Measurements from ENCODE around the gene SCN9A. TPM values are rescaled to one million over a fixed set of nuclear protein-coding genes. Genes with fewer than 3 reads are reported as not detected.
"Not testable (repeated sequence)": the region's sequence is repeated elsewhere in the genome, so short reads cannot be mapped to it uniquely, and the experiment has no call there.

The SCN9A gene
- polyA plus RNA-seq (2013, experiment 1 of 2; ENCODE audit: insufficient read length), result 18.9 TPM
- 16.6 TPM for polyA plus RNA-seq (2013, experiment 2 of 2; ENCODE audit: insufficient read length)

DNA sequence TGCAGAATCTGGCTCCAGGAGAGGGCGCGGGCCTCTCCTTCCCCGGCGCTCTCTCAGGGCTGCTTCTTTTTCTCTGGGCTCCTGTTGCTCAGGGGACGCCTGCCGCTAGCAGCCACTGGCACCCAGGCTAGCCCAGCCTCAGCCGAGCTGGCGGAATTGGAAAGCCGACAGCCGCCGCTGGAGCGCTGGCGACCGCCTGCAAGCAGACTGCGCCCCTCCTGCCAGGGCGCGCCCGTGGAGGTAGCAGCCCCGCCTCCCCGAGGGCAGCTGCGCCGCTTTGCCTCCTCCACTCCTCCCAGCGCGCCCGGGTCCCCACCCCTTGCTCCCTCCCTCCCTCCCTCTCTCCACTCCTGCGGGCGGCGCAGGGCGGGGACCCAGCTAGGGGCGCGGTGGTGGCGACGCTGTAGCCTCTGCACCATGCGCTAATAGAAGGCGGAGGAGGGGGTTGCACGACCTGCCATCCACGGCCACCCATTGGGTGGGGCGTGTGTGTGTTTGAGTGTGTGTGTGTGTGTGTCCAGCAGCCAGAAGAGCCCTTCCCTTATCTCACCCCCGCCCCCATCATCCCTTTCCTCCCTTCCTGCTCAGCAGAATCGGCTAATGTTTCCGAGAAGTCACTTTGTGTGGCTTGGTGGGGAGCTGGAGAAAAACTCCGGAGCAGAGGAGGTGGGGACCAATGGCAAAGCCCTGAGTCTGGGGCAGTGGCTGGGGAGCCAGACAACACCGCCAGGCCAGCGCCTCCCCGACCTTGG lies at the start of gene SCN9A:
TSS of gene SCN9A (minus strand) at position 209 of the 752 bp plus-strand sequence. CDS start 64,188 bp downstream, outside the sequence.
- DNase-seq, result peak; percentile 71

DNA sequence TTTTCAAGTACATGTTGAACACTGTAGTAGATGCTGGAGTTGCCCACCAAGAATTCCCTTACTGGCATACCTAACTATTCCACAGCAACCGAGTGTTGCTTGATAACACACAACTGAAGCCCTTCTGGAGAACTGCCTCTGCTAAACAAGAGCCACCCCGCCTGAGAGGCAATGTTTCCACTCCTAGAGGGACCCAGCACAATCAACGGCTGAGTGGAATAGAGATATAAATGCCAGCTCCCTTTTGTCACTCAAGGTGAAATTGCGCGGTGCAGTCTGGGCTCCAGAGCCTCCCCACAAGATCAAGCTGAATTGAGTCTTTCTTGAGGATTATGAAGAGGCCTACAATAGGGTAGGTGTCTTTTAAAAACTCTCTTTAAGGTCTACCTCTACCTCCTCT lies 49.1 kb upstream of the SCN9A start:
- DNase-seq, result no peak

DNA sequence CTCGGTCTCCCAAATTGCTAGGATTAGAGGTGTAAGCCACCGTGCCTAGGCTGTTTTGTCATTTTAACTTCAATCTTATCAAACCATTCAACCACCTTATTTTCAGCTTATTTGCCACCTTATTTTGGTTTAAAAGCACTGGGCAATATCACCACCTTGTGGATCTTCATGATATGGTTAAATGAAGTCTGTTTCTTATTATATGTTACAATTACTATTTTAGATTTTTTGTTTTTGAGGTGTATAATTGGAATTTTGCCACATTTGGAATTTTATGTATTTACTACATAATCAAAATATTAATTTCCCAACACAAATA lies 43.8 kb upstream of the SCN9A start:
- peak; percentile 59 for DNase-seq

DNA sequence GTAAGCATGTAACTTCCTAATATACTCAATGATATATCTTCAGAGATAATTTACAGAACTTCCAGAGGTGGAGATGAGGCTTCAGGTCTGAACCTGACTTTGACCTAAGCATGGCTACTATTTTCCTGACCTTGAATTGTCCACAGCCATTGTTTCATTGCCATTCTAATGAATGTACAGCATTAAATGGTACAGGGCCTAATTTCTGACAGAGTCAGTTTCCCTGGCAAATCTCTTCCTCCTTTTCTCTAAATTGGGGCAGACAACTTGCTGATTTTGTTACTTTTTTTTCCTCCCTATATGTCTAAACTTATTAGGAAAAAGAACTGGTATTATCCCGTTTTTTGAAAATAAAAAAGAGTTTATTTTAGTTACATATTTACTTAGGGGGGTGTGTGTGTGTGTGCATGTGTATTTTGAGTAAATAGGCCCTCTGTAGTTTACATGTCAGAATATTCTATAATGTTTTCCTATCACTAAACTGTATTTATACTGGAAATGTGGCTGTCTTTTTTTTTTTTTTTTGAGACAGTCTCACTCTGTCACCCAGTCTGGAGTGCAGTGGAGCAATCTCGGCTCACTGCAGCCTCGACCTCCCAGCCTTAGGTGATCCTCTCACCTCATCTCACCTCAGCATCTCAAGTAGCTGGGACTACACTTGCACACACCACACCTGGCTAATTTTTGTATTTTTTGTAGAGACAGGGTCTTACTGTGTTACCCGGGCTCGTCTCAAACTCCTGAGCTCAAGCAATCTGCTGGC lies 43.3 kb upstream of the SCN9A start:
- DNase-seq, result no peak

DNA sequence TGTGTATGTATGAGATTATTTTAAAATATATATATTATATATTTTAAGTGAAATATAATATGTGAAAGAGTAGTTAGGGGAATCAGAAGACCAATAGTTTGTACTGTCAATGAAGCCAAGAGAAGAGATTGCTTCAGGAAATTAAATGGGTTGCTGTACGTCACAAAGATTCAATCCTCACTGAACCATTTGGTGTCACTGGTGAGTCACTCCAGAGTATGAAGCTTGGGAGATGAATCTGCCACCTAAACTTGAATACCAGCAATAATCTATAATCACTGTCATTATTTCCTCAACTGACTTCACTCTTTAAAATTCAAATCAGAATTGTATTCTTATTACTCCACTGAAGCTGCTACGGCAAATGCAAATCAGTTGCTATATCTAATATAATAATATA lies 41.9 kb upstream of the SCN9A start:
- peak; percentile 62 for DNase-seq

DNA sequence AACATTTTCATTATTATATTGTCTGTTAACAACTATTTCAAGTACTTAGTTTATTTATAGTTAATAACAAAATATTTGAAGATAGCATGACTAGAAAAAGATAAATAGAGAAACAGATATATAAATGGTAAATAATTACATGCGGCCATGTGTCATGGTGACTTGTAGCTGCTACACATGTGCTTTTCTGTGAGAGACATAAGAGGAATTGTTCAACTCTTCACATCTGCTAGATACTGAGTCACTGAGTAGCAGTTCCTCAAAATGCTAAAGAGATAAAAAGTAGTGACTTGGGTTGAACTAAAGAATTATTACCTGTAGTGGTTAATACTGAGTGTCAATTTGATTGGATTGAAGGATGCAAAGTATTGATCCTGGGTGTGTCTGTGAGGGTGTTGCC lies 37.5 kb upstream of the SCN9A start:
- DNase-seq, result peak; percentile 20

DNA sequence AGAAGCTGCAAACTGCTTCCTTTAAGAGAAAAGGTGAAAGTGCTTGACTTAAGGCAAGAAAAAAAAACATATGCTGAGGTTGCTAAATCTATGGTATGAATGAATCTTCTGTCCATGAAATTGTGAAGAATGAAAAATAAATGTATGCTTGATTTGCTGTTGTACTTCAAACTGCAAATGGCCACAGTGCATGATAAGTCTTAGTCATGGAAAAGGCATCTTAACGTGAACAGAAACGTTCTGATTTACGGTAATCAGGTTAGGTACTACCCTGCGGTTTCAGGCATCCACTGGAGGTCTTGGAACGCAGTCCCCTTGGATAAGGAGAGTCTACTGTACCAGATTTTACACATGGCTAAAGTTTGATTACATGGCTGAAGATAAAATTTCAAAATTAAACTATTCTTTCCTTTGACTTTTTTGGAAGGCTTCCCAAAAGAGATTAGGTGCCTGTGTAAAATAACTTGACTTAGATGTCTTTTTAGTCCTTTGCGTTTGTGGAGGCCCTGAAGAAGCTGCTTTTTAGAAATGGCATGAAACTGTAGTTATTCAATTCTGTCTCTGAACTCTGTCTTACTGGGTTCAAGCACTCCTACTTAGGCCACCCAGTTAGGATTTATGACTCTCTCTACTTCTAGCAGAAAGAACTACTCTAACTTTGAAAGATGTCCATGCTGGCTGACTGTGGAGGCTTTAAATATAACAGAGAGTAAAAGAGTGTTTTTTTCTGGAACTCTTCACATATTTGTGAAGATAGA lies 35.9 kb upstream of the SCN9A start:
- DNase-seq, result peak; percentile 89

DNA sequence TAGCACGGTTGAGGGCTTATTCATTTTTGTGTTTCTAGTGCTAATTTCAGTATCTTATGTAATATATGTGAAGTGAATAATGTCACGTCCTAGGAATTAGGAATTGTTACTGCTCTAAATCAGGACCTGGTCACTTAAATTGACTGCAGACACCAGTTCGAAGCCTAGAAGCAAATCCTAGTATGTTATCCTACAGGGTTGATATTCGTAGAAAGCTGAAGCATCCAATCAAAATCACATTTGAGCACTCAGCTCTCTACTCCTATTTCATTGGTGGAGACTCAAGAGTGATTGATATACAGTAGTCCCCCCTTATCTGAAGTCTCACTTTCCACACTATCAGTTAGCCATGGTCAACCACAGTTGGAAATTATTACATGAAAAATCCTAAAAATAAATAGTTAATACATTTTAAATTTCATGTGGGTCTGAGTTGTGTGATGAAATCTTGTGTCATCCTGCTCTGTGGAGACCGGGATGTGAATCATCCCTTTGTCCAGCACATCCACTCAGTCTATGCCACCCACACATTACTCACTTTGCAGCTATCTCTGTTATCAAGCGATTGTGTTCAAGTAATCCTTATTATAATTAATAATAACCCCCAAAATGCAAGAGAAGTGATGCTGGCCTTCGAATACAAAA lies 35.2 kb upstream of the SCN9A start:
- DNase-seq, result peak; percentile 95

DNA sequence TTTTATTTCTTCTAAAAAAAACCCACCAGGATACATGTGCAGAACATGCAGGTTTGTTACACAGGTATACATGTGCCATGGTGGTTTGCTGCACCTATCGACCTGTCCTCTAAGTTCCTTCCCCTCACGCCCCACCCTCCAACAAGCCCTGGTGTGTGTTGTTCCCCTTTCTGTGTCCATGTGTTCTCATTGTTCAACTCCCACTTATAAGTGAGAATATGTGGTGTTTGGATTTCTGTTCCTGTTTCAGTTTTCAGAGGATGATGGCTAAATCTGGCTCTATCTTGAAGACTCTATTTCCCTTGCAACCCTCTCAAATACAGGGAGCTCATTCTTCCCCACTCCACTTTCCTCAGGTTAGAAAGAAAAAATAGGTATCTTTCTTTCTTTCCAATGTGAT lies 32.0 kb upstream of the SCN9A start:
- not testable (repeated sequence) for DNase-seq

DNA sequence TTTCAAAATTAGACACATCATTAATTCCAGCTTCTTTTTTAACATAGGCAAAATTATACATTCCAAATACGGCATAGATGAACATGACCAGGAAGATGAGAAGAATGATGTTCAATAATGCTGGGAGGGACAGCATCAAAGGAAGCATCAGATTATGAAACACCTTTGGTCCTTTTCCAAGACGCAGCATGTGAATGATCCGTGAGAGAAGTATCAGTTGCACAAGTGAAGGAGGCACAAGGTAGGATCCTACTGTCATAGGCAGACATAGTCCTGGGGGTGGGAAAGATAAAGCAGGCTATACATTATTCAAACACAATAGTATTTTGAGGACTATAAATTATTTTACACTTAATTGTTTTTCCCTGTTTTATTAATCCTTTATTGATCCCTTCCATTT lies 30.6 kb upstream of the SCN9A start:
- DNase-seq, result no peak

DNA sequence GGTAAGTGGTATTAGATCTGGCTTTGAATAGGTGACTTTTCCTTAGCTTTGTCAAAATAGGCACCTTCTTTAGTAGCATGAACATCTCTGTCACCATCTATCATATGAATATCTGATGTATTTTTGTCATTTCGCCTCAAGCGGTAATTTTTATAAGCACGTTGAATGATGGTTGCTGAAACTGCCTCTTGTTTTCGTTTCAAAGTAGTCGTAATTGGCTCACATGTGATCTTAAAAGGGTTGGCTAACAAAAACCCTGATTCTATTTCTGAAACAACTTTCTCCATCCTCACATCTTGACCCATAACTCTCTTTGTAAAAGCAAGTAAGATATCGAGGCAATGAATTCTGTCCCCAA lies 29.8 kb upstream of the SCN9A start:
- DNase-seq, result no peak

DNA sequence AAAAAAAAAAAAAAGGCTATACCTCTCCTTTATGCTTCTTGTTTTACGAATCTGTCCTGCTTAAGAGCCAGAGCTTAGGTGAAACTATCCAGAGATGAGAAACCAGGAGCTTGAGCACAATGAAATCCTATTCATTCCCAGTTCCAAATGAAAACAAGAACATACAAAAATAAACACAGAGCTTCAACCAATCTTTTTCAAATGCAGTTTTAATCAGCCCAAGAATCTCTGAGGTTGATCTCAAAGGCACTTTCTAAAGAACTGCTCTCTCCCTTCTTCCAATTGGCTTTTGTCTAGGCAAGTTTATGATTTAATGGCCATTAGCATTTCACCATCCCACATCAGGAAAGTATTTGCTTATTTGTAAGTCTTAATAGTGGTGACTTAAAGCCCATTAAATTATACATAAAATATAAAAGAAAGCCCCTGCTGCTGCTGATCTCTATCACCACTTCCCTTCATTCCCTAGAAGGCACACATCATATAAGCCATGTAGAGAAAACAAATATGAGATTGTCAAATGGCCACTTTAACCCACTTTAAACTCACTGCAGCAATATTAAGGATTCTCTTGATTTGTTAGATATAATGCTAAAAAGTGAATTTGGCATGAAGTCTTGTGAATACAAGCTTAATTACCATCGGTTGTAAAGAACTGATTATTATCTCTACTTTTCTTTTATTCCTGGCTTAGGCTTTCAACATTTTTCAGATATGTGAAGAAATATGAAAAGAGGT lies 29.3 kb upstream of the SCN9A start:
- DNase-seq, result no peak

DNA sequence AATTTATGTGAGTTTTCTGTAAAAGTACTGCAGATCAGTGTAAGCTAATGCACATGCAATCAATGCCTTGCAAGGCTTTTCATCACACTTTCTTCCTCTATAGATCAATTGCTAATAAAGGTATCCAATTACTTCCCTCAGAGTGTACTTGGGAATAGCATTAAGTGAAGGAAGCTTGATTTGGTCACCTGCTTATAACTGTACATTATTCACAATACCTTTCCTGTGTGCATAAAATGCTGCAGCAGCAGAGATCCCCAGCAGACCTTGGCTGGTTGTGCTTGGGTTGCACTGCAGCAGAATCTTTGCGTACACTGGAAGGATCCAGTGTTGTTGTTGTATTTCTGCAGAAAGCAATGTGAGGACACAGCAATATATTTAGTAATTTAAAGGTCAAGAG lies 18.5 kb upstream of the SCN9A start:
- no peak for DNase-seq

DNA sequence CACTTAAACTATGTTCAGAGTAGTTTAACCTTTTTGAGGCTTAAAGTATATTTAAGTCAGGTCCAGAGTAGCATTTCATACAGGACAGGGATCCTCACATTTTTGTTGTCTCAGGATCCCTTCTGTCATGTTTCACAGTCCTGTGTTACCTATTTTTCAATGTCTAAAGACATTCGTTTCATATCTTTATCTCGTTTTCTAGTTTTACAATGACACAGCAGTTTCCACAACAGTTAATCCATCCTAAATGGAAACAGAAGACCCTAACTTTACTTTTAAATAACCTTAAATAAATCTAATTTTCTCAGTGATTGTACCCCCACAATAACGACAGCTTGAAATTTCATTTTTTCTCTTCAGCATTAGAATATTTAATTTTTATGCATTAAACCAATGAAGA lies 17.3 kb upstream of the SCN9A start:
- no peak for DNase-seq

DNA sequence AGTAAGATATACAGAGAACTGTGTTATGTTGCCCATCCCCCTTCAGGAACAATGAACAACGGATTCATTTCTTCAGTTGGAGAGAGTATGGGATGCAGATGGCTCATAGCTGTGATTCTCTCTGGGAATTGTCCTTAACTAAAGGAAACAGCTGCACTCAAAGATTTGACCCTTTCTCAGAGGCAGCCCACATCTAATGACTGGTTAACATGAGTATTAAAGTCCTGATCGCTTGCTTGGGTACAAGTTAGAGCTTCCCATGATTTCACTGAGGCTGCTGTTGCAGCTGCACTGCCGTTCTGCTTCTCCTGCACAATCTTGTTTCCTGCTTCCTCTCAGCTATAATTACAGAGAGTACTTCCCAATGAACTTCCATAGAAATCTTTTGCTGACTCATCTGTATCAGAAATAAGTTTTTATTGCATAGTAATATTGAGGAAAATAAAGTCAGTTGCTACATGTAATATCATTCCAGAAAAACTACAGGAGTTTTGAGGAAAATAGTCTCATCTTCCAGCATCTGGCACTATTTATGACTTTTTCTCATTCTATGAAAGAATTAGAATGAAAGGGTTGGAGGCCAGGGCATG lies 12.8 kb upstream of the SCN9A start:
- no peak for DNase-seq

DNA sequence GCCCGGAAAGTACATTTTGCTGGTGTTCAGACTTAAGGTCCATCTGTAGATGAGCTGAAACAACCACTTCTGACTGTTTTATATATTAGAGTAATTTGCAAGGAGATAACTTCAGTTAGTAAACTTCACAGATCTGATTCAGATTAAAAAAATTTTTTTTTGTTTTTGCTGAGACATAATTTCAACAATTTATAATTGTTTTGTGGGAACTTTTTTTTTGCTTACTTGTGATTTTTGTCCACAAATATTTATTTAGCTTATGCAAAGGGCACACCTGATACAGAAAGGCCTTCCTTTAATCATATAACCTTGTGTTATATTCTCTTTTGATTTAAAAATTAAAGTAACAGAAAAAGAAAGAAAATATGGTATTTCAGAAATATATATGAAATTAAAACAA lies 9.6 kb upstream of the SCN9A start:
- DNase-seq, result no peak

DNA sequence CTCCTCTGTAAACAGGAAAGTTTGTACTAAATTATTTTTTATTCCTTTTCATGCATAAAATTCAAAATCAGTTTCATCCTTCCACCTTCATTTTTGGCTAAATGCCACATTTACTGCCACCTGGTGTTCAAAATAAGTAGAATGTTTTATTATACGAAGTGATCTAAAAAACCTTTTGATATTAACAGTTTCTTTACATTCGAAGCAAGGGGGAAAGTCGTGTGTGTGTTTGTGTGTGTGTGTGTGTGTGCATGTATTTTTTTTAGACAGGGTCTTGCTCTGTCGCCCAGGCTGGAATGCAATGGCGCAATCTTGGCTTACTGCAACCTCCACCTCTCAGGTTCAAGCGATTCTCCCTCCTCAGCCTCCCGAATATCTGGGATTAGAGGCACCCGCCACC lies 9.0 kb upstream of the SCN9A start:
- DNase-seq, result peak; percentile 37

DNA sequence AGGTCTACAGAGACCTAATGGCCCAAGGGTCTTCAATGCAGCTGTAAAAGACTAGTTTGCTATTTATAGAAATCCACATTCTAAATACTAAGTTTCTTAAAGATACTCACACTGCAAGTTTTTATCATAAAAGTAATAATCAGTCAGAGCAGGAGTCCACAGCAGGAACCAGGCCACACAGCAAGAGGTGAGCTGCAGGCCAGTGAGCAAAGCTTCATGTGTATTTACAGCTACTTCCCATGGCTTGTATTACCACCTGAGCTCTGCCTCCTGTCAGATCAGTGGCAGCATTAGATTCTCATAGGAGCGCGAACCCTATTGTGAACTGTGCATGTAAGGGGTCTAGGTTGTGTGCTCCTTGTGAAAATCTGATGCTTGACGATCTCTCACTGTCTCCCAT lies 6.7 kb upstream of the SCN9A start:
- no peak for DNase-seq

DNA sequence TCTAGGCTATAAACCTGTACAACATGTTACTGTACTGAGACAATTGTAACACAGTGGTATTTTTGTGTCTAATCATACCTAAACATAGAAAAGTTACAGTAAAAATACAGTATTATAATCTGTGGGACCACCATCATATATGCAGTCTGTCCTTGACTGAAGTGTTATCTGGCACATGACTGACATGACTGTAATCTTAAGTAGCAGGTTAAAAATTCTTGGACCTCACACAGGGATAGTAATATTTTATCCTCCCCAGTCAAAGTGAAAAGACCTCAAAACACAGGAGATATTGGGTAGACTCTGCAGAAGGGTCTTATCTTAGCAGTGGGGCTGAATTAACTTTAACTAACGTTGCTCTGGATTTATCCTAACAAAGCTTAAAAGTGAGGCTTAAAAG lies 4.9 kb upstream of the SCN9A start:
- DNase-seq, result no peak

DNA sequence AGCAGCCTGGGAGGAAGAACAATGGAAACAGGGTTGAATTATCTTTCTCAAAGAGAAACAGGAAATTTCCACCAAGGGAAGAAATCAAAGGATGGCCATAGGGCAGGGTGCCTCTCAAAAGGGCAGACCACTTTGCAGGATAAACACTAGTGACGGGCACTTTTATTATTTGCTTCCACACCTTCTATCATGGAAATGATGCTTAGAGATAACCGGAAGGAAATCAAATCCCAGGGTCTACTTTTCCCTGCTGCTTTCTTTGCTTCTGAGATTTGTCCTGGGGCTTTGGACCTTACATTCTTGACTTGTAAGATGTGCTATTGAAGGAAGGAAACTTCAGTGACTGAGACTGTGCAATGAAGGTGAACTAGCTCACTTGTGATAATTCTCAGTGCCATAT lies 1.1 kb upstream of the SCN9A start:
- DNase-seq, result no peak

DNA sequence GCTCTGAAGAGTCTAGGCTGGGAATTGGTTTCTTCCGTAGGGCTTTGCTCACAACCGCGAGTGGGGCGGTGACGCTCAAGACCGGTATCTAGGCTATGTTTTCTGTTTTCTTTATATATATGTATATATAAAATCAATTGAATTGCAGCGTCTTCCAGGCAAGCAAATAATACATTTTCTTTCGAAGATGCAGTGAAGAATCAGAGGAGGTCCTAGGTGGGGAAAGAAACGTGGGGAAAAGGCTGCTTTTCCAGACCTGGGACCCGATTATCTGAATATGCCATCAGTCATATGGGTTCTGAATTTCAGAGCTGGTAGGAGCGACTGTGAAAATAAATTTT lies 714 bp upstream of the SCN9A start:
- no peak for DNase-seq

DNA sequence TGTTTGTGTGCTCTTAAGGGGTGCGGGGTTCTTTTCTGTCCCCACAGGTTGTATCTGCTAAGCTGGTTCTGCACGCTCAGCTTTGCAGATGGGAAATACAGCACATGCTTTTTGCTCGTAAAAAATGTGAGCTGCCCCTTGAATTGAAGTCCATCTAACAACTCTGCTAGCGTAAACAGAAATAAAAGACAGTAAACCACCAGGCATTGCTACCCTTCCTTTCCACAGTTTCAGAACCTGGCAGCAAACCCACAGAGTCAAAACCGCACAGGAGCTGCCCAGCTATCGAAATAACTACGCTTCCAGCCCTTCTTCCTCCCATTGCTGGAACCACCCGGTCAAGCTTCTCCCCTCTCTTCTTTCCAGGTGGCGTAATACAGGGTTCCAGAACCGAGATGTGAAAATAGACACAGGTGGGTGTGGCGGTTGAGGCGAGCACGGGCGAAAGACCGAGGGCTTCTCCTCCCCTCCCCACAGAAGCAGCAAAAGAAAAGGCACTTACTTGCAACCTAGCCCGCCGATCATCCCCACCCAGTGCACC lies 479 bp downstream of the SCN9A start:
- no peak for DNase-seq
